CD4-positive, alpha-beta memory T cell (primary cell): Measurements from ENCODE around the gene MNS1. TPM values are rescaled to one million over a fixed set of nuclear protein-coding genes. Genes with fewer than 3 reads are reported as not detected.
"Not testable (repeated sequence)": the region's sequence is repeated elsewhere in the genome, so short reads cannot be mapped to it uniquely, and the experiment has no call there.

ENCODE experiments used
- CTCF ChIA-PET: fragments of 350-600 bp; sonication (Branson Sonifier 250); formaldehyde crosslinking; loops from one replicate; lab custom pipeline; 2021; ENCODE audit warnings: inconsistent platforms; ENCODE audit not compliant: partially characterized antibody; lab: Charles Lee
- POLR2A ChIA-PET: fragments of 350-600 bp; sonication (Branson Sonifier 250); formaldehyde crosslinking; loops from one replicate; lab custom pipeline; 2021; ENCODE audit not compliant: partially characterized antibody; lab: Charles Lee
- DNase-seq, 5 donors: peaks; one replicate each; pipeline versions ENCODE4 v3.0.0 to v3.0.0-alpha.2; 2020 to 2022; ENCODE audit warnings: mixed read lengths in 1 of 5
- H3K27ac ChIP-seq: one replicate; pipeline ENCODE4 v1.7.0; 2013; ENCODE audit warnings: low read depth, low read length
- H3K27me3 ChIP-seq: 2 replicates; pipeline ENCODE4 v1.7.0; 2013; ENCODE audit warnings: mild to moderate bottlenecking, low read length, moderate library complexity; ENCODE audit not compliant: insufficient read depth
- H3K36me3 ChIP-seq: 2 replicates; pipeline ENCODE4 v1.7.0; 2013; ENCODE audit warnings: mild to moderate bottlenecking, low read length, moderate library complexity; ENCODE audit not compliant: insufficient read depth
- H3K4me1 ChIP-seq: 2 replicates; pipeline ENCODE4 v1.7.0; 2013; ENCODE audit warnings: mild to moderate bottlenecking, low read length, moderate library complexity; ENCODE audit not compliant: insufficient read depth
- H3K4me3 ChIP-seq, 2 donors: one replicate each; pipeline ENCODE4 v1.7.0; 2013; ENCODE audit warnings: low read length in 2 of 2, mild to moderate bottlenecking in 1 of 2
- H3K9me3 ChIP-seq, 2 donors: one replicate each; pipeline ENCODE4 v1.7.0; 2013; ENCODE audit warnings: low read length in 2 of 2, control low read depth in 1 of 2; ENCODE audit not compliant: control insufficient read depth in 1 of 2
- H3K27ac Mint-ChIP-seq, 7 donors: one replicate each; pipeline ENCODE4 v1.8.0; 2020 to 2021; ENCODE audit warnings: mixed read lengths in 7 of 7, mild to moderate bottlenecking in 6 of 7, inconsistent platforms in 3 of 7, moderate library complexity in 3 of 7
- H3K27me3 Mint-ChIP-seq, 2 donors: one replicate each; pipeline ENCODE4 v1.8.0; 2020 to 2021; ENCODE audit warnings: mixed read lengths in 2 of 2
- H3K36me3 Mint-ChIP-seq, 2 donors: one replicate each; pipeline ENCODE4 v1.8.0; 2020 to 2021; ENCODE audit warnings: mixed read lengths in 2 of 2, inconsistent platforms in 1 of 2, mild to moderate bottlenecking in 1 of 2
- H3K4me1 Mint-ChIP-seq, 4 donors: one replicate each; pipeline ENCODE4 v1.8.0; 2020 to 2021; ENCODE audit warnings: mixed read lengths in 4 of 4, mild to moderate bottlenecking in 1 of 4
- H3K4me3 Mint-ChIP-seq, 8 donors: one replicate each; pipeline ENCODE4 v1.8.0; 2020 to 2021; ENCODE audit warnings: mixed read lengths in 8 of 8, mild to moderate bottlenecking in 7 of 8, moderate library complexity in 6 of 8, inconsistent platforms in 3 of 8
- H3K9me3 Mint-ChIP-seq, 8 donors: one replicate each; pipeline ENCODE4 v1.8.0; 2020 to 2021; ENCODE audit warnings: mixed read lengths in 8 of 8, mild to moderate bottlenecking in 5 of 8, inconsistent platforms in 3 of 8, moderate library complexity in 1 of 8
- intact Hi-C: fragments of 100-400 bp; cut with micrococcal nuclease; formaldehyde crosslinking; loops from one replicate; pipeline ENCODE4 v1.15.1; 2023
- polyA plus RNA-seq, 2 donors: library from polyadenylated mRNA; unstranded; fragments of 300-500 nt; fragmentation: Illumina TruSeq; gene quantifications; one replicate each; pipeline ENCODE4 v1.2.3, GENCODE V29; 2021
- total RNA-seq, 2 experiments: library from RNA; stranded (reverse); gene quantifications; one replicate each; pipeline ENCODE4 v1.2.3, GENCODE V29; 2021

Gene MNS1
- total and polyA plus RNA-seq, 4 experiments from 2014 or later = not detected

DNA sequence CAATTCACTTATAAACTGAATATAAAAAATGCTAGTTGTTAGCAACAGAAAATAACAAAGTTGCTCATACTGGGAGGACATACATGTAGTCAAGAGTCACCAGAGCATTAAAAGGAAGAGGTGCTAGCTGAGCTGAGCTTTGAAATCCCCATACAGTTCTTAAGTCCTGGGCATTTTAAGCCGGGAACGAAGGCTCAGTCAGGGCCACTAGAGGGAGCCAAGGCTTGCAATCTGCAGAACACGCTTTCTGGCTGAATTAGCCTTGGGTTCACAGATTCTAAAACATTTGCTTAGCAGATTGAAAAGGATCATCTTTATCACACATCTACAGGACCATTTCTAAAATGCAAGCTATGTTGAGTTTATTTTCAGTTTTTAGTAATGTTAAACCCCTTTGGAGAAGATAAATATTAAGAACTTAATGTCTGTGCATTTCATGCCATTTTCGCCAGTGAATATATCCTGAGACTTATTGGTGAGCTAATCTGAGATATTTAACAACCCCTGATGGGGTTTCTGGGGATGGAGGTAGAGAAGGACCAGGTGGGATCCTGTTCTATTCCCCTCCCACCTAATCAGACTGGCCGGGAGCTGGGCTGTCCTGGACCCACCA lies 26.3 kb upstream of the MNS1 start:
- ChIA-PET CTCF (interaction anchor here (0.5 to 7.7 kb wide), 14 partner anchors 9 to 1037 kb away, joined by 3 to 85 read pairs (median 4); no protein-coding TSS in a partner anchor), POLR2A (no interaction called here)
- Histone ChIP-seq H3K27ac (no peak overlapping the region), H3K27me3 (no peaks in the 10 kb centered on the region), H3K36me3 (no peaks in the 10 kb centered on the region), H3K4me1 (no peaks in the 10 kb centered on the region), H3K9me3 (no peaks in the 10 kb centered on the region), H3K4me3 (no peak overlapping the region)
- DNase-seq = peak in 4 of 5 donors; percentile 19 to 36 (median 27)
- H3K4me3 Mint-ChIP-seq = no peak overlapping the region
- intact Hi-C loops = loop anchor here (1.0 kb wide), 2 partner anchors 815 to 1036 kb away; no protein-coding TSS in a partner anchor
- no peak overlapping the region for H3K27ac Mint-ChIP-seq
- no peaks in the 10 kb centered on the region for H3K4me1 Mint-ChIP-seq
- no peaks in the 10 kb centered on the region for H3K36me3 Mint-ChIP-seq
- H3K27me3 Mint-ChIP-seq = peaks cover 2 to 4% of the 10 kb centered on the region in 2 donors
- no peaks in the 10 kb centered on the region for H3K9me3 Mint-ChIP-seq

DNA sequence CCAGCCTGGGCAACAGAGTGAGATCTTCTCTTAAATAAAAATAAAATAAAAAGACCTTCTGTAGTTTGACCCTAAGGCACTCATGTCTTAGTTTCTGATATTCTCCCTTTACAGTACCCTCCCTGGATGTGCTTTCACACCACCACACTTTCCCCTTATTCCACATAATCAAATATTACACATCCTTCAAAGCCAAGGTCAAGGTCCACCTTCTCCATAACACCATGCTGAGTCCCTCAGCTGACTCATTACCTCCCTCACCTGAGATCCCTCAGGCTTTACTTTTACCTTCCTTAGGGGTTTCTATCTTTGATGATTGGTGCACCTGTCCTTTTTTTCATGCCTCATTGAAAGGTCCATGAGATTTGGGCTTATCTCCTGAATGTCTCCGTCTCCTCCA lies 25.5 kb upstream of the MNS1 start:
- H3K27me3 ChIP-seq = no peaks in the 10 kb centered on the region
- ChIA-PET CTCF (interaction anchor here (1.1 to 7.7 kb wide), 10 partner anchors 8 to 1038 kb away, joined by 3 to 85 read pairs (median 4); no protein-coding TSS in a partner anchor), POLR2A (no interaction called here)
- H3K9me3 ChIP-seq = no peaks in the 10 kb centered on the region
- Mint-ChIP-seq H3K4me1 (no peaks in the 10 kb centered on the region), H3K27ac (no peak overlapping the region), H3K36me3 (no peaks in the 10 kb centered on the region), H3K9me3 (no peaks in the 10 kb centered on the region), H3K27me3 (peaks cover 2 to 6% of the 10 kb centered on the region in 2 donors), H3K4me3 (no peak overlapping the region)
- intact Hi-C loops = no loop called here
- H3K27ac ChIP-seq = no peak overlapping the region
- H3K4me1 ChIP-seq = no peaks in the 10 kb centered on the region
- H3K4me3 ChIP-seq = no peak overlapping the region
- no peaks in the 10 kb centered on the region for H3K36me3 ChIP-seq
- no peak for DNase-seq

DNA sequence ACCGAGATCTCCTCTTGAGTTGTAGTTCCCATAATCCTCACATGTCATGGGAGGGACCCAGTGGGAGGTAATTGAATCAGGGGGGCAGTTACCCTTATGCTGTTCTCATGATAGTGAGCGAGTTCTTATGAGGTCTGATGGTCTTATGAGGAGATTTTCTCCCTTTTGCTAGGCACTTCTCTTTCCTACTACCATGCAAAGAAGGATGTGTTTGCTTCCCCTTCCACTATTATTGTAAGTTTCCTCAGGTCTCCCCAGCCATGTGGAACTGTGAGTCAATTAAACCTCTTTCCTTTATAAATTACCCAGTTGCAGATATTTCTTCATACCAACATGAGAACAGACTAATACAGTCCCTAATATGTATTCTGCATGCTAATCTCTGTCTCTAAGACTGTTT lies 21.3 kb upstream of the MNS1 start:
- H3K4me1 ChIP-seq, H3K27ac Mint-ChIP-seq, POLR2A ChIA-PET, H3K36me3 Mint-ChIP-seq, H3K4me3 Mint-ChIP-seq, H3K4me1 Mint-ChIP-seq, H3K4me3 ChIP-seq, H3K27me3 ChIP-seq, H3K27ac ChIP-seq, H3K27me3 Mint-ChIP-seq, H3K36me3 ChIP-seq, DNase-seq, H3K9me3 ChIP-seq, intact Hi-C loops, CTCF ChIA-PET, H3K9me3 Mint-ChIP-seq: not testable (repeated sequence)

GRCh38 chr15:56485426-56485825 lies 20.5 kb upstream of the MNS1 start:
- H3K4me1 Mint-ChIP-seq, H3K27ac ChIP-seq, H3K4me3 Mint-ChIP-seq, H3K36me3 ChIP-seq, intact Hi-C loops, H3K27me3 ChIP-seq, DNase-seq, H3K9me3 Mint-ChIP-seq, POLR2A ChIA-PET, H3K4me3 ChIP-seq, H3K9me3 ChIP-seq, CTCF ChIA-PET, H3K27me3 Mint-ChIP-seq, H3K4me1 ChIP-seq, H3K36me3 Mint-ChIP-seq, H3K27ac Mint-ChIP-seq: not testable (repeated sequence)

- no peaks in the 10 kb centered on the region for H3K4me1 ChIP-seq
- no peak overlapping the region for H3K4me3 ChIP-seq
- intact Hi-C loops = no loop called here
- CTCF ChIA-PET = no interaction called here
- H3K27ac Mint-ChIP-seq = peak overlapping the region in 1 of 7 donors; percentile 5
- POLR2A ChIA-PET = no interaction called here
- H3K27me3 Mint-ChIP-seq = peaks cover 3 to 5% of the 10 kb centered on the region in 2 donors
- no peak for DNase-seq
- H3K36me3 ChIP-seq = no peaks in the 10 kb centered on the region
- H3K4me3 Mint-ChIP-seq = no peak overlapping the region
- H3K36me3 Mint-ChIP-seq = no peaks in the 10 kb centered on the region
- H3K4me1 Mint-ChIP-seq = no peaks in the 10 kb centered on the region
- no peaks in the 10 kb centered on the region for H3K27me3 ChIP-seq
- no peaks in the 10 kb centered on the region for H3K9me3 ChIP-seq
- peaks cover 0 to 10% (median 6%) of the 10 kb centered on the region in 8 donors for H3K9me3 Mint-ChIP-seq
- H3K27ac ChIP-seq = no peak overlapping the region
Observed at GRCh38 chr15:56484287-56484686, 19.4 kb upstream of the MNS1 start.

DNA sequence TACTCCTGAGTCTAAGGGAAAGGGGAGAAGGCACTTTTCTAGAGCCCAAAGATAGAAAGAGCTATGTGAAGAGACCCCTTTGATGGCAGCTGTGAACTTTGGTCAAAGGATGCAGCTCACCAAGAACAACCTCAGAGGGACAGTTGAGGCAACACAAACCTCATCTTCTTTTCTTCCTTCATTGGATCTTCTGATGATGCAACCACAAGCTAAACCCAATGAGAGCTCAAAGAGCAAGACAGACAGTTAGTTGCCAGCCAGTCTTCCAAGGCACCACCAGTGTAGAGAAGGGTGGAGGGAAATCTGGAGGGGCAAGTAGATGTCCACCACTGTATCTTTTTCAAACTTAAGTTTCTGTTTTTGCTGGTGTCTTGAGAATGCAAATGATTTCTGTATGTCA lies 10.4 kb upstream of the MNS1 start:
- H3K27ac Mint-ChIP-seq = no peak overlapping the region
- no peaks in the 10 kb centered on the region for H3K4me1 ChIP-seq
- intact Hi-C loops = no loop called here
- H3K4me3 Mint-ChIP-seq = no peak overlapping the region
- H3K36me3 ChIP-seq = no peaks in the 10 kb centered on the region
- H3K27me3 ChIP-seq = peaks cover 4% of the 10 kb centered on the region
- H3K27me3 Mint-ChIP-seq = peaks cover 5 to 6% of the 10 kb centered on the region in 2 donors
- H3K4me1 Mint-ChIP-seq = no peaks in the 10 kb centered on the region
- no peak overlapping the region for H3K4me3 ChIP-seq
- H3K36me3 Mint-ChIP-seq = no peaks in the 10 kb centered on the region
- ChIA-PET POLR2A (no interaction called here), CTCF (no interaction called here)
- H3K27ac ChIP-seq = no peak overlapping the region
- DNase-seq = no peak
- peaks cover 0 to 19% (median 8%) of the 10 kb centered on the region in 8 donors for H3K9me3 Mint-ChIP-seq
- H3K9me3 ChIP-seq = no peaks in the 10 kb centered on the region

GRCh38 chr15:56473017-56473416 lies 8.1 kb upstream of the MNS1 start:
- CTCF ChIA-PET = no interaction called here

More at GRCh38 chr15:56473017-56473416, 8.1 kb upstream of the MNS1 start:
- H3K4me1 ChIP-seq = no peaks in the 10 kb centered on the region
- Mint-ChIP-seq H3K36me3 (no peaks in the 10 kb centered on the region), H3K4me3 (no peak overlapping the region), H3K9me3 (peaks cover 0 to 3% (median under 1%) of the 10 kb centered on the region in 8 donors), H3K27me3 (peaks cover 1 to 3% of the 10 kb centered on the region in 2 donors), H3K27ac (no peak overlapping the region), H3K4me1 (peaks cover 5 to 9% (median 7%) of the 10 kb centered on the region in 4 donors)
- no peak for DNase-seq
- intact Hi-C loops = no loop called here
- no peak overlapping the region for H3K4me3 ChIP-seq
- no peaks in the 10 kb centered on the region for H3K9me3 ChIP-seq
- H3K36me3 ChIP-seq = no peaks in the 10 kb centered on the region
- POLR2A ChIA-PET = no interaction called here
- no peak overlapping the region for H3K27ac ChIP-seq
- no peaks in the 10 kb centered on the region for H3K27me3 ChIP-seq
